ENCODE measurements around the gene TRIO. TPM values are rescaled to one million over a fixed set of nuclear protein-coding genes. Genes with fewer than 3 reads are reported as not detected.

Gene TRIO
- polyA plus RNA-seq, 3 donors = 1.7 to 45.8 (median 2.1) TPM

- Histone ChIP-seq H3K4me1 (ENCODE audit: control insufficient read depth in 1 of 2, insufficient read depth in 2 of 2, low read length in 2 of 2) (peaks cover 32 to 57% of the 10 kb centered on the region in 2 donors), H3K27me3 (ENCODE audit: control insufficient read depth in 2 of 2, insufficient read depth in 2 of 2, low read length in 2 of 2) (no peaks in the 10 kb centered on the region), H3K9ac (ENCODE audit: insufficient read depth, low read length, poor library complexity, severe bottlenecking) (no peak overlapping the region), H4K20me1 (ENCODE audit: insufficient read depth, low read length) (peaks cover 85% of the 10 kb centered on the region), H3K4me2 (replicated peaks; ENCODE audit: extremely low read depth, low read length, poor library complexity, severe bottlenecking) (no peak overlapping the region), H2AFZ (ENCODE audit: insufficient read depth, low read depth, low read length, poor library complexity, severe bottlenecking) (no peak overlapping the region), H3K27ac (ENCODE audit: low read depth in 1 of 2, low read length in 2 of 2) (peak overlapping the region in 1 of 2 donors; percentile 68), H3K9me3 (replicated peaks in 1 of 2; ENCODE audit: control insufficient read depth in 1 of 2, insufficient read depth in 1 of 2, low read length in 2 of 2) (no peaks in the 10 kb centered on the region), H3K79me2 (ENCODE audit: insufficient read depth, low read length) (peaks cover 91% of the 10 kb centered on the region), H3K36me3 (replicated peaks in 1 of 2; ENCODE audit: control insufficient read depth in 1 of 2, insufficient read depth in 2 of 2, low read length in 2 of 2) (no peaks in the 10 kb centered on the region), H3K4me3 (replicated peaks in 1 of 3; ENCODE audit: low read depth in 2 of 3, low read length in 3 of 3) (no peak overlapping the region)
- intact Hi-C loops (cut with micrococcal nuclease) = loop anchor here in 1 of 2 donors (10.0 kb wide), 1 partner anchor 64 kb away; the partner anchor contains the start of gene TRIO
- peak; percentile 67 to 73 (median 68) for DNase-seq
- Mint-ChIP-seq H3K4me3 (no peak overlapping the region), H3K4me1 (peaks cover 71% of the 10 kb centered on the region), H3K9me3 (no peaks in the 10 kb centered on the region), H3K36me3 (no peaks in the 10 kb centered on the region), H3K27me3 (ENCODE audit: low read depth in 3 of 3) (peaks cover 0 to 4% (median 0%) of the 10 kb centered on the region in 3 donors), H3K27ac (peak overlapping the region in 5 of 7 donors; percentile 5 to 87 (median 73))
- WGBS (ENCODE audit: insufficient coverage) = 39% methylated on average over 3 of the region's 8 CpGs
- TF ChIP-seq CTCF (IDR thresholded peaks at IDR 0.05) = peak; percentile 24
These were observed 65.2 kb downstream of the TRIO start for GRCh38 chr5:14208071-14209021.

- H3K36me3 ChIP-seq (replicated peaks in 1 of 2; ENCODE audit: control insufficient read depth in 1 of 2, insufficient read depth in 2 of 2, low read length in 2 of 2) = no peaks in the 10 kb centered on the region
- Mint-ChIP-seq H3K27ac (peak overlapping the region in 3 of 7 donors; percentile 1 to 76 (median 58)), H3K36me3 (no peaks in the 10 kb centered on the region), H3K27me3 (ENCODE audit: low read depth in 3 of 3) (peaks cover 0 to 4% (median 0%) of the 10 kb centered on the region in 3 donors), H3K4me3 (no peak overlapping the region), H3K4me1 (peaks cover 63% of the 10 kb centered on the region), H3K9me3 (no peaks in the 10 kb centered on the region)
- no peak overlapping the region for H3K4me3 ChIP-seq (replicated peaks in 1 of 3; ENCODE audit: low read depth in 2 of 3, low read length in 3 of 3)
- H3K9me3 ChIP-seq (replicated peaks in 1 of 2; ENCODE audit: control insufficient read depth in 1 of 2, insufficient read depth in 1 of 2, low read length in 2 of 2) = no peaks in the 10 kb centered on the region
- H2AFZ ChIP-seq (ENCODE audit: insufficient read depth, low read depth, low read length, poor library complexity, severe bottlenecking) = no peak overlapping the region
- no peak overlapping the region for H3K27ac ChIP-seq (ENCODE audit: low read depth in 1 of 2, low read length in 2 of 2)
- H3K79me2 ChIP-seq (ENCODE audit: insufficient read depth, low read length) = peaks cover 91% of the 10 kb centered on the region
- 100% methylated on average over 1 of the region's 9 CpGs for WGBS (ENCODE audit: insufficient coverage)
- peaks cover 32 to 47% of the 10 kb centered on the region in 2 donors for H3K4me1 ChIP-seq (ENCODE audit: control insufficient read depth in 1 of 2, insufficient read depth in 2 of 2, low read length in 2 of 2)
- peaks cover 85% of the 10 kb centered on the region for H4K20me1 ChIP-seq (ENCODE audit: insufficient read depth, low read length)
- no peak for DNase-seq
- no peaks in the 10 kb centered on the region for H3K27me3 ChIP-seq (ENCODE audit: control insufficient read depth in 2 of 2, insufficient read depth in 2 of 2, low read length in 2 of 2)
- intact Hi-C loops (cut with micrococcal nuclease) = loop anchor here in 1 of 2 donors (10.0 kb wide), 1 partner anchor 65 kb away; the partner anchor contains the start of gene TRIO
- no peak overlapping the region for H3K9ac ChIP-seq (ENCODE audit: insufficient read depth, low read length, poor library complexity, severe bottlenecking)
- no peak overlapping the region for H3K4me2 ChIP-seq (replicated peaks; ENCODE audit: extremely low read depth, low read length, poor library complexity, severe bottlenecking)
- TF ChIP-seq CTCF (IDR thresholded peaks at IDR 0.05) = no peak
These were observed 66.2 kb downstream of the TRIO start for GRCh38 chr5:14209222-14209822.

Data from CD14-positive monocyte (primary cell).